Keratinocyte (primary cell): ENCODE data around the gene FOXK1.

Experiments
- CTCF ChIP-seq, 3 experiments: IDR thresholded peaks in 1 of 3; conservative IDR thresholded peaks in 1 of 3; optimal IDR thresholded peaks in 1 of 3; 2 replicates in 2 of 3; 3 replicates in 1 of 3; pipeline versions ENCODE3 to v1.5.1; 2011; ENCODE audit warnings: low read length in 3 of 3, mild to moderate bottlenecking in 3 of 3, moderate library complexity in 2 of 3, control low read depth in 1 of 3, inconsistent platforms in 1 of 3; ENCODE audit not compliant: insufficient read depth in 2 of 3; ENCODE audit errors: extremely low read depth in 1 of 3
- EZH2 ChIP-seq: IDR thresholded peaks from one replicate; pipeline ENCODE4 v1.6.1; 2012; ENCODE audit warnings: inconsistent platforms, mild to moderate bottlenecking, low read length, moderate library complexity

DNA sequence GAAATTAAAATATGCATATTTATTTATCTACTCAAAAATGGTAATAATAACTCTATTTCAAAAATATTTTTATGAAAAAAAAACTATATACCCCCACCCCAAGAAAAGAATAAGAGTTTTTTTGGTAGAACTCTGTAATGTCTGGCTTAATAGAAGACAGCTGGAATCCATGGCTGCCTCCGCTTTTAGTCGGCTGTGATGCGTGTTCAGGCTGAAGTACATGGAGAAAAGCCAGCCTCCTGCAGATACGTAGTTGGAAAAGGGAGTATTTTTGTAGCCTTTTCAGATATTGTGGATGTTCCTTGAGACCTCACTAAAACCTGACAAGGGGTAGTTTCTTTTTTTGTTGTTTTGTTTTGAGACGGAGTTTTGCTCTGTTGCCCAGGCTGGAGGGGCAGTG is 10.0 kb downstream of the FOXK1 start:
- TF ChIP-seq CTCF (optimal IDR thresholded peaks at IDR 0.05 in 1 of 3, IDR thresholded peaks at IDR 0.05 in 1 of 3, conservative IDR thresholded peaks at IDR 0.05 in 1 of 3; ENCODE audit: extremely low read depth in 1 of 3, insufficient read depth in 2 of 3, low read length in 3 of 3) = no peak
- no peak for TF ChIP-seq EZH2
